Stomach (tissue), 9 donors: Measurements from ENCODE around the gene C17orf58. TPM values are rescaled to one million over a fixed set of nuclear protein-coding genes. Genes with fewer than 3 reads are reported as not detected.
A peak's percentile ranks its signal among the peaks of the same experiment; 100 is the strongest.
"Not testable (repeated sequence)": the region's sequence is repeated elsewhere in the genome, so short reads cannot be mapped to it uniquely, and the experiment has no call there.

Experiments
- DNase-seq, 2 donors: peaks; one replicate each; pipeline versions ENCODE4 v3.0.0 to v3.0.0-alpha.2; 2013 to 2019
- H3K27ac ChIP-seq, 5 donors: fragments of 200-600 bp in 4 of 5; sonication (generic) in 4 of 5; one replicate each; pipeline ENCODE4 v1.5.1; 2013 to 2019; ENCODE audit warnings: mild to moderate bottlenecking in 1 of 5, moderate library complexity in 1 of 5
- H3K27me3 ChIP-seq, 3 donors: fragments of 200-600 bp; sonication (generic); one replicate each; pipeline ENCODE4 v1.5.1; 2017 to 2019; ENCODE audit warnings: mixed run types in 1 of 3
- H3K36me3 ChIP-seq, 4 donors: fragments of 200-600 bp; sonication (generic); 1 replicate in 3 of 4; 2 replicates in 1 of 4; pipeline ENCODE4 v1.5.1; 2016 to 2019
- H3K4me1 ChIP-seq, 4 donors: fragments of 200-600 bp; sonication (generic); one replicate each; pipeline ENCODE4 v1.5.1; 2016 to 2019
- H3K4me3 ChIP-seq, 4 donors: fragments of 200-600 bp; sonication (generic) in 3 of 4; one replicate each; pipeline ENCODE4 v1.5.1; 2016 to 2019; ENCODE audit warnings: mild to moderate bottlenecking in 1 of 4
- H3K9me3 ChIP-seq, 4 donors: fragments of 200-600 bp; sonication (generic); one replicate each; pipeline ENCODE4 v1.5.1; 2016 to 2019
- EP300 ChIP-seq: sonication (generic); formaldehyde crosslinking; IDR thresholded peaks from one replicate; pipeline ENCODE4 v1.6.1; 2017; ENCODE audit warnings: antibody characterized with exemption
- POLR2A ChIP-seq, 4 donors: fragments of 450-650 bp; IDR thresholded peaks; one replicate each; pipeline ENCODE4 v1.6.1; 2016; ENCODE audit warnings: antibody characterized with exemption in 4 of 4, control low read depth in 2 of 4, mild to moderate bottlenecking in 1 of 4, moderate library complexity in 1 of 4
- POLR2AphosphoS5 ChIP-seq, 3 donors: sonication (generic); formaldehyde crosslinking; IDR thresholded peaks; one replicate each; pipeline ENCODE4 v1.6.1; 2016; ENCODE audit warnings: antibody characterized with exemption in 3 of 3
- WGBS, 5 donors: extraction: QIAGEN DNeasy Blood & Tissue Kit in 3 of 5; methylation state at CpG; one replicate each; pipeline versions ENCODE4 v1.1.5 to v1.1.7; 2013 to 2018; 5-methylcytosine and 5-hydroxymethylcytosine counted together
- intact Hi-C: fragments of 100-400 bp; cut with DNase I; formaldehyde crosslinking; loops from one replicate; pipeline ENCODE4 v1.15.1; 2023; ENCODE audit warnings: low total_unique reads
- polyA plus RNA-seq, 3 donors: library from polyadenylated mRNA; stranded (reverse); fragments of 200-250 nt; gene quantifications; one replicate each; pipeline ENCODE4 v1.2.3, GENCODE V29; 2013
- total RNA-seq, 5 donors: library from RNA; depleted of rRNA; stranded (reverse); fragments of >200 nt; gene quantifications; one replicate each; pipeline versions ENCODE4 v1.1.0 to v1.2.3, GENCODE V29; 2014 to 2016
- TF ChIP-seq, protein P1 (sequence below), 7 experiments: fragments of 450-650 bp in 4 of 7; fragments of 200-600 bp in 3 of 7; sonication (generic) in 3 of 7; IDR thresholded peaks; one replicate each; pipeline ENCODE4 v1.5.1; 2016 to 2019; ENCODE audit warnings: antibody characterized with exemption in 7 of 7, control low read depth in 2 of 7, mild to moderate bottlenecking in 1 of 7
- donor health status: healthy with polysubstance abuse.
- donor health status: Bipolar disorder and iron deficiency.
- donor health status: healthy.

The C17orf58 gene
- total and polyA plus RNA-seq, 8 donors: 4.9 to 32.2 (median 16.9) TPM; not detected in 1

DNA sequence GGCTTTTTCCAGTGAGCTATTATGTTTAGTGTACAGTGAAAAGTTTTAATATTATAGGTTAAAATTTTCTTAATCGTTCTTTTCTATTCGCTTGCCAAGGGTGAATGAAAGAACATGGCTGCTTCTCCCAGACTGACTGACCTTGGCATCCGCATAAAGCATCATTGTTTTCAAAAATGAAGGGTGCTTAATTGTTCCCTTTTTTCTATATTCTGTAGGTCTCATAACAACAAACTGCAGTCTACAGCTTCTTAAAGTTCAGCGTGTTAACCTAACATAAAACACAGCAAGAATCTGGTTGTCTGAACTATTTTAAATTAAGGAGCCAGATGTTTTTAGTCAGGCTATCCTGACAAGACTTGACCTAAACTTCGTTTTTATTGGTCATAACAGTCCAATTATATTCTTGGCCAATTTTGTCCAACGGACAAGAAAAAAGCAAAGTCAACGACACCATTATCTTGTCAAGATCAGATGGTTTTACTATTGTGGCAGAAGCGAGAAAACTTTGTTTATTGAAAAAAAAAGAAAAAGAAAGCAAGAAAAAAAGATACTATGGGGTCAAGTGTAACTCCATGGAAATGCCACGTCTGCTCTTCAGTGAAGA is 14.1 kb downstream of the C17orf58 start:
- peak in 1 of 2 donors; percentile 19 for DNase-seq

DNA sequence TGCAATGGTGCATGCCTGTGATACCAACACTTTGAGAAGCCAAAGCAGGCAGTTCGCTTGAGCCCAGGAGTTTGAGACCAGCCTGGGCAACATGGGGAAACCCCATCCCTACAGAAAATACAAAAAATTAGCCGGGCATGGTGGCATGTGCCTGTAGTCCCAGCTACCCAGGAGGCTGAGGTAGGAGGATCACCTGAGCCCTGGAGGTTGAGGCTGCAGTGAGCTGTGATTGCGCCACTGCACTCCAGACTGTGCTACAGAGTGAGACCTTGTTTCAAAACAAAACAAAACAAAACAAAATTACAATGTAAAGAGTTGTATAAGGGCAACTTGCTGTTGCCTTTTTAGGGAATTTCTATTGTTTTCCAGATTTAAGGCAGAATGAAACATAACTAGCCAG is 15.4 kb downstream of the C17orf58 start:
- intact Hi-C loops, H3K4me3 ChIP-seq, H3K27me3 ChIP-seq, DNase-seq, H3K27ac ChIP-seq, H3K9me3 ChIP-seq, H3K4me1 ChIP-seq: not testable (repeated sequence)
- 62 to 72% (median 67%) methylated on average over 3 of the region's 3 CpGs for WGBS, 5 donors
- peaks cover 0 to 46% (median 42%) of the 10 kb centered on the region in 4 donors for H3K36me3 ChIP-seq

More for the DNA sequence above, 14.1 kb downstream of the C17orf58 start:
- Histone ChIP-seq H3K36me3 (peaks cover 0 to 37% (median 31%) of the 10 kb centered on the region in 4 donors), H3K4me3 (no peak overlapping the region), H3K9me3 (no peaks in the 10 kb centered on the region), H3K27me3 (no peaks in the 10 kb centered on the region), H3K4me1 (peaks cover 0 to 7% (median 3%) of the 10 kb centered on the region in 4 donors), H3K27ac (no peak overlapping the region)
- no peak for TF ChIP-seq EP300
- TF ChIP-seq POLR2A (IDR thresholded peaks at IDR 0.05): no peak
- no peak for TF ChIP-seq POLR2AphosphoS5 (IDR thresholded peaks at IDR 0.05)
- TF ChIP-seq, protein P1, sequence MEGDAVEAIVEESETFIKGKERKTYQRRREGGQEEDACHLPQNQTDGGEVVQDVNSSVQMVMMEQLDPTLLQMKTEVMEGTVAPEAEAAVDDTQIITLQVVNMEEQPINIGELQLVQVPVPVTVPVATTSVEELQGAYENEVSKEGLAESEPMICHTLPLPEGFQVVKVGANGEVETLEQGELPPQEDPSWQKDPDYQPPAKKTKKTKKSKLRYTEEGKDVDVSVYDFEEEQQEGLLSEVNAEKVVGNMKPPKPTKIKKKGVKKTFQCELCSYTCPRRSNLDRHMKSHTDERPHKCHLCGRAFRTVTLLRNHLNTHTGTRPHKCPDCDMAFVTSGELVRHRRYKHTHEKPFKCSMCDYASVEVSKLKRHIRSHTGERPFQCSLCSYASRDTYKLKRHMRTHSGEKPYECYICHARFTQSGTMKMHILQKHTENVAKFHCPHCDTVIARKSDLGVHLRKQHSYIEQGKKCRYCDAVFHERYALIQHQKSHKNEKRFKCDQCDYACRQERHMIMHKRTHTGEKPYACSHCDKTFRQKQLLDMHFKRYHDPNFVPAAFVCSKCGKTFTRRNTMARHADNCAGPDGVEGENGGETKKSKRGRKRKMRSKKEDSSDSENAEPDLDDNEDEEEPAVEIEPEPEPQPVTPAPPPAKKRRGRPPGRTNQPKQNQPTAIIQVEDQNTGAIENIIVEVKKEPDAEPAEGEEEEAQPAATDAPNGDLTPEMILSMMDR (IDR thresholded peaks at IDR 0.05): no peak
- intact Hi-C loops: no loop called here
- 63 to 72% (median 71%) methylated on average over 9 of the region's 9 CpGs for WGBS, 5 donors

DNA sequence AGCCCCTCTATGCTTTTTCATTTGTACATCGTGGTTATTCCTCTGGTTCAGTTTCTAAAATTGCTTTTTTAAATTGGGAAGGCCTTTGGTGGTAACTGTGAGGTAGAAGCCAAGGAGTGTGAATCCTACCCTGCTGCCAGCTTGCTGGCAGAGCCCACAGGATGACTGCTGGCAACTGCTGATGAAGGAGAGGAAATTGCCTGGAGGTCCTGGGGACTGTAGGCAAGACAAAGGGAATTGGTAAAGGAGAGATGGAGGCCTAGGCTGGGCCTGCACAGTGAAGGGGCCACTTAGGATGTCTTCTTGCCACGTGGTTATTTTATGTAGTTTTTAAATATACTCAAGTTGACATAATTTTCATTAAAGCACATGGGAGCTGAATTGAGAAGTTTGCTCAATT is 15.8 kb downstream of the C17orf58 start:
- H3K9me3 ChIP-seq: no peaks in the 10 kb centered on the region
- H3K4me1 ChIP-seq: peaks cover 0 to 7% (median 3%) of the 10 kb centered on the region in 4 donors
- no peaks in the 10 kb centered on the region for H3K27me3 ChIP-seq
- no peak for DNase-seq
- WGBS, 5 donors: 73 to 87% (median 80%) methylated on average over 2 of the region's 2 CpGs
- no peak overlapping the region for H3K4me3 ChIP-seq
- peaks cover 0 to 51% (median 46%) of the 10 kb centered on the region in 4 donors for H3K36me3 ChIP-seq
- intact Hi-C loops: no loop called here
- H3K27ac ChIP-seq: no peak overlapping the region
- no peak for TF ChIP-seq EP300
- TF ChIP-seq, protein P1 (IDR thresholded peaks at IDR 0.05): no peak
- no peak for TF ChIP-seq POLR2AphosphoS5 (IDR thresholded peaks at IDR 0.05)
- TF ChIP-seq POLR2A (IDR thresholded peaks at IDR 0.05): no peak

DNA sequence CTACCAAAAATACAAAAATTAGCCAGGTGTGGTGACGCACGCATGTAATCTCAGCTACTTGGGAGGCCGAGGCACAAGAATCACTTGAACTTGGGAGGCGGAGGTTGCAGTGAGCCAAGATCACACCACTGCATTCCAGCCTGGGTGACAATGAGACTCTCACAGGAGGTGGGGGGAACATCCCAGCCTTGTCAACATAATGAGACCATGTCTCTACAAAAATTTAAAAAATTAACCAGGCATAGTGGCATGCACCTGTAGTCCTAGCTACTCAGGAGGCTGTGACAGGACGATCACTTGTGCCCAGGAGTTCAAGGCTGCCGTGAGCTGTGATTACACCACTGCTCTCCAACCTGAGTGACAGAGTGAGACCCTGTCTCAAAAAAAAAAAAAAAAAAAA is 20.0 kb downstream of the C17orf58 start:
- H3K27me3 ChIP-seq, intact Hi-C loops, DNase-seq, H3K27ac ChIP-seq, H3K4me1 ChIP-seq, H3K4me3 ChIP-seq, H3K9me3 ChIP-seq: not testable (repeated sequence)
- peaks cover 4 to 81% (median 76%) of the 10 kb centered on the region in 4 donors for H3K36me3 ChIP-seq
- 95 to 99% (median 98%) methylated on average over 6 of the region's 6 CpGs for WGBS, 5 donors

DNA sequence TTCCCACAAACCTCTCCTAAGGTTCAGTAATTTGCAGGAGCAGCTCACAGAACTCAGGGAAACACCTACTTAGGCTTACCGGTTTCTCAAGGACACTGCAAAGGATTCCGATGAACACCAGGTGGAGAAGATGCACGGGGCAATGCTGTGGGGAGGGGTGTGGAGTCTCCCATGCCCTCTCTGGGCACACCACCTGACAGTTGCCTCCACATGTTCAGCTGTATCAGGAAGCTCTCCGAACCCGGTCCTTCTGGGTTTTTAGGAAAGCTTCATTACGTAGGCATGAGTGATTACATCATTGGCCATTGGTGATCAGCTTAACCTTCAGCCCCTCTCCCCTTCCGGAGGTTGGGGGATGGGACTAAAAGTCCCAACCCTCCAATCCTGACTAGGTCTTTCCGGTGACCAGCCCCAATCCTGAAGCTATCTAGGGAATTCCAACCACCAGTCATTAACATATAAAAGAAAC is 21.6 kb downstream of the C17orf58 start:
- TF ChIP-seq POLR2AphosphoS5 (IDR thresholded peaks at IDR 0.05) (no peak), EP300 (no peak), POLR2A (IDR thresholded peaks at IDR 0.05) (no peak)
- TF ChIP-seq, protein P1 (IDR thresholded peaks at IDR 0.05): no peak
- no peaks in the 10 kb centered on the region for H3K27me3 ChIP-seq
- H3K27ac ChIP-seq: no peak overlapping the region
- 61 to 68% (median 65%) methylated on average over 6 to 8 of the region's 8 CpGs for WGBS, 5 donors
- peaks cover 0 to 6% (median 0%) of the 10 kb centered on the region in 4 donors for H3K4me1 ChIP-seq
- H3K36me3 ChIP-seq: peaks cover 4 to 84% (median 80%) of the 10 kb centered on the region in 4 donors
- no peak for DNase-seq
- intact Hi-C loops: no loop called here
- no peak overlapping the region for H3K4me3 ChIP-seq
- H3K9me3 ChIP-seq: no peaks in the 10 kb centered on the region
